Sciatic nerve (tissue), 2 donors: ENCODE results near the gene HSF2. TPM values are rescaled to one million over a fixed set of nuclear protein-coding genes. Genes with fewer than 3 reads are reported as not detected.
"Not testable (repeated sequence)": the region's sequence is repeated elsewhere in the genome, so short reads cannot be mapped to it uniquely, and the experiment has no call there.

ENCODE experiments used
- ATAC-seq: fragments of 200-7000 bp; cut with Tn5 transposase; one replicate; pipeline ENCODE4 v1.9.1; 2020; ENCODE audit warnings: mild to moderate bottlenecking, moderate library complexity
- DNase-seq: peaks from one replicate; pipeline ENCODE4 v3.0.0-alpha.2; 2020; ENCODE audit warnings: low spot score
- intact Hi-C: fragments of 100-400 bp; cut with DNase I; formaldehyde crosslinking; loops from one replicate; pipeline ENCODE4 v1.14.2; 2022
- total RNA-seq: library from RNA; stranded (reverse); fragmentation: NEBNext Ultra II Directional; extraction: Animal tissue kit (Norgen Biotek cat#: 25700); gene quantifications from one replicate; pipeline ENCODE4 v1.2.1, GENCODE V29; 2021
- donor health status: DM: no; HTN: no; CAD: no.
- donor health status: DM: no; HTN: no; CAD: no.

HSF2 gene
- total RNA-seq, 1 donor from 2014 or later: 16.1 TPM

DNA sequence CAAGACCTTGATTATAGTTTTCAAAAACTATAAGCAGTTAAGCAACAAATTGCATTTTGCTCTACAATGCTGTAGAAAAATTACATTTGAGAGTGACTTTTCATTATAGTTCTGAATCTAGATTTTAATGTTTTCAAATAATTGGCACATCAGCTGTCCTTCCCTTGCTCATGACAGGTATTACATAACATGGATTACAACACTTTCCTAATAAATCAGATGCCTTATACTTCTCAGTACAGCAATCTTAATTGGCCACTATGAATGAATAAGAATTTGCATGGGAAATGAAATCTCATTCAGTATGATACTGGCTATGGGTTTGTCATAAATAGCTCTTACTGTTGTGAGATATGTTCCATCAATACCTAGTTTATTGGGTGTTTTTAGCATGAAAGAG lies 29.9 kb downstream of the HSF2 start:
- ATAC-seq: no peak
- intact Hi-C loops: no loop called here
- DNase-seq: no peak

DNA sequence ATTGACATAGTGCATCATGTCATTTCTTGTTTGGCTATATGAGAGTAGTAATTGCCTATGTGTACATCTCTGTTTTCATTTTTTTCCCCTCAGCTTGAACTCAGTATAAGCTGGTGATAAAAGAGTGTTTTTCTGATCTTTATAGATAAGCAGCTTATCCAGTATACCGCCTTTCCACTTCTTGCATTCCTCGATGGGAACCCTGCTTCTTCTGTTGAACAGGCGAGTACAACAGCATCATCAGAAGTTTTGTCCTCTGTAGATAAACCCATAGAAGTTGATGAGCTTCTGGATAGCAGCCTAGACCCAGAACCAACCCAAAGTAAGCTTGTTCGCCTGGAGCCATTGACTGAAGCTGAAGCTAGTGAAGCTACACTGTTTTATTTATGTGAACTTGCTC lies 32.3 kb downstream of the HSF2 start:
- DNase-seq (no peak), ATAC-seq (no peak)
- intact Hi-C loops: loop anchor here (5.0 kb wide), 1 partner anchor 351 kb away; no protein-coding TSS in a partner anchor

DNA sequence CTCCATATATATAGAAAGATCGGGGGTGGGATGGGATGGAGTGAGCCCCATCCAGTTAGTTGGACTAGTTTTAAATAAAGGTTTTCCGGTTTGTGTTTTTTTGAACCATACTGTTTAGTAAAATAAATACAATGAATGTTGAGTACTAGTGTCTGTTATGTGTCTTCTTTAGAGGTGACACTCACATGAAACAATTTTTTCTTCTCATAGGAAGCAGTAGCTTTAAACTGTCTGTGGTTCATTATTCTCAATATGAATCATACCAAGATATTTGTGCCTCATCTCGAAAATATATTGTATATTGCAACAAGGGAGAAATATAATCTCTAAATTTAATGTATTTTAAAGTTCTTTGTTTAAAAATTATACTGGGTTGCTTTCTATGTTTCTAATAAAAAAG lies 33.4 kb downstream of the HSF2 start:
- intact Hi-C loops: loop anchor here (5.0 kb wide), 1 partner anchor 349 kb away; no protein-coding TSS in a partner anchor
- no peak for DNase-seq
- no peak for ATAC-seq

DNA sequence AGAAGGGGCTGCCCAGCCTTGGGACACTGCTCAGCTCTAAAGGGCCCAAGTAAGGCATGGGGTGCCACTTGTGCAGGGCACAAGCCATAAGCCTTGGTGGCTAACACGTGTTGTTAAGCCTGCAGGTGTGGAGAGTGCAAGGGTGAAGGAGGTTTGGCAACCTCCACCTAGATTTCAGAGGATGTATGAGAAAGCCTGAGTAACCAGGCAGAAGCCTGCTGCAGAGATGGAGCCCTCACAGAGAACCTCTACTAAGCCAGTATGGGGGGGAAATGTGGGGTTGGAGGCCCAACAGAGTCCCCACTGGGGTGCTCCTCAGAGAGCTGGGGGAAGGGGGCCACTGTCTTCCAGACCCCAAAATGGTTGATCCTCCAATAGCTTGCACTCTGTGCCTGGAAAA lies 39.5 kb downstream of the HSF2 start:
- DNase-seq: no peak
- no peak for ATAC-seq
- intact Hi-C loops: no loop called here

DNA sequence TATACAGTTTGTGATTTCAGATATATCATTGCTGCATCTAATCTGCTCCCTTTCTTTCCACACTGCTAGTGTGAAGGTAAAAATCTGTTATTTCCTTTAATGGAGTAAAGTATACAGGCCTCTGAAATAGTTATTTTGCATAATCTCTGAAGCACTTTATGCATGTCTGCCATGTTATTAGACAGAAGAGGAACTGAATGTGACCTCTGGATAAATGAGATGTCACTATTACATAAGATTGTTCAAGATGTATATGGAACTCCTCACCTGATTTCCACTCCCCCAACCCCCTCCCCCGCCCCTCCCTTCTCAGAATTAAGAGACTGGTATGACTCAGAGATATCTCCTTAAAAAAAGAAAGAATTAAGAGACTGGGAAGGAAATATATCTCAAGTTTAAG lies 45.8 kb downstream of the HSF2 start:
- intact Hi-C loops: no loop called here
- DNase-seq (no peak), ATAC-seq (no peak)

DNA sequence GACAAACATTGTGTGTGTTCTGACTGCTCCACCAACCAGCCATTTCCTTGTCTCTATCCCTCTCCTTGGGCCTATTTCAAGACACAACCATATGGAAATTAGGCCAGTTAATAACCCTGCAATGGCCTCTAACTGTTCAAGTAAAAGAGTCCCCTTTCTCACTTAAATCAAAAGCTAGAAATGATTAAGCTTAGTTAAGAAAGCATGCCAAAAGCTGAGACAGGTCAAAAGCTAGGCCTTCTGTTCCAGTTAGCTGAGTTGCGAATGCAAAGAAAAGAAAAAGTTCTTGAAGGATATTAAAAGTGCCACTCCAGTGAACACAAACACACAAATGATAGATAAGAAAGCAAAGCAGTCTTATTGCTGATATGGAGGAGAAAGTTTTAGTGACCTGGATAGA lies 49.6 kb downstream of the HSF2 start:
- no peak for ATAC-seq
- intact Hi-C loops: no loop called here
- no peak for DNase-seq

DNA sequence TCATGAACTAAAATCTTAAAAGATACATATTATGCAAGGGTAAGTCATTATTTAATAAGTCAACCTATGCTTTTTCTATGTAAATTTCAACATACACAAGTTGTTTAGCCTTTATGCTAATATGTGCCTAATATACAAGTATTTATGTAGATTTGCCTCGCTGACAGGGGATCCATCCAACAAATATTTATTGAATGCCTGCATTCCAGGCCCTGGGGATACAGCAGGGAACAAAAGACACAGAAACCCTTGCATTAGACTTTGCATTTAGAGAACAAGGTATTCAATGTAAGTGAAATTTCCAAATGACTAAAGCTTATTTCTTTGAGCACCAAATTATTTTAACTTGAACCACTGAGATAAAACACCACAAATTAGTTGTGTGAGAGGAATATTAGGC lies 53.1 kb downstream of the HSF2 start:
- DNase-seq (no peak), ATAC-seq (no peak)
- intact Hi-C loops: no loop called here

DNA sequence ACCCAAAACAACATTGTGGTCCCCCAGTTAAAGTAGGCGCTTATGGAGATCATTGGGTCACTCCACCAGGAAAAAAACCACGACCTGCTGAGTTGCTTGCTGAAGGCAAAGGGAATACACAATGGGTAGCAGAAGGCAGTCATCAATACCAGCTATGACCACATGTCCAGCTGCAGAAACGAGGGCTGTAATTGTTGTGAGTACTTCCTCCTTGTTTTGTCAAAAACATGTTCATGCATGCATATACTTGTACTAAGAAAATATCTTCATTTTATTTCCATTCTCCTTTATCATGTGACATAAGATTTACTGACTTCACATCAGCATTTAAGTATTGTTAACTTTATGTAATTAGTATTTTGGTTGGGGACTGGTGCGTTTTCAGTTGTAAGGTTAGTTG lies 55.2 kb downstream of the HSF2 start:
- ATAC-seq: no peak
- no peak for DNase-seq
- intact Hi-C loops: no loop called here

DNA sequence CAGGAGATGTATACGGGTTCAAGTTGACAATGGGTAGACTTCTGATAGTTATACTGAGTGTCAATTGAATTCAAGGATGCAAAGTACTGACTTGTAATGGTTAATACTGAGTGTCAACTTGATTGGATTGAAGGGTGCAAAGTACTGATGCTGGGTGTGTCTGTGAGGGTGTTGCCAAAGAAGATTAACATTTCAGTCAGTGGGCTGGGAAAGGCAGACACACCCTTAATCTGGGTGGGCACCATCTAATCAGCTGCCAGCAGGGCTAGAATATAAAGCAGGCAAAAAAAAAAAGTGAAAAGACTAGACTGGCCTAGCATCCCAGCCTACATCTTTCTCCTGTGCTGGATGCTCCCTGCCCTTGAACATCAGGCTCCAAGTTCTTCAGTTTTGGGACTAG lies 55.7 kb downstream of the HSF2 start:
- ATAC-seq, DNase-seq, intact Hi-C loops: not testable (repeated sequence)

DNA sequence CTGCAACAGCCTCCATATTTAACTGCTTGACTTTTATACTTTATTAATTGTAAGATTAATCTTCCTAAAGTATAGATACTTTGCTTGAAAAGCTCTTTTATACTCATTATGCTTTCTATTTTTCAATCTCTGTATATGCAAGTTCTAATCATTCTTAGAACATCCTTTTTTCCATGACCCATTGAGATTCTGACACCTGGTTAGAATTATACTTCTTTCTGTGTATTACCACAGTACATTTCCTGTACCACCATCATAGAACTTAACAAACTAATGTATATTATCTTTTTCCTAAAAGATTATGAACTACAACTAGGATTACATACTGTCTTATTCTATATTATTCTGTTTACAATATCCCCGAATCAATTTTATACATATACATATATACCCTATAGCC lies 58.6 kb downstream of the HSF2 start:
- ATAC-seq: no peak
- intact Hi-C loops: no loop called here
- DNase-seq: no peak

DNA sequence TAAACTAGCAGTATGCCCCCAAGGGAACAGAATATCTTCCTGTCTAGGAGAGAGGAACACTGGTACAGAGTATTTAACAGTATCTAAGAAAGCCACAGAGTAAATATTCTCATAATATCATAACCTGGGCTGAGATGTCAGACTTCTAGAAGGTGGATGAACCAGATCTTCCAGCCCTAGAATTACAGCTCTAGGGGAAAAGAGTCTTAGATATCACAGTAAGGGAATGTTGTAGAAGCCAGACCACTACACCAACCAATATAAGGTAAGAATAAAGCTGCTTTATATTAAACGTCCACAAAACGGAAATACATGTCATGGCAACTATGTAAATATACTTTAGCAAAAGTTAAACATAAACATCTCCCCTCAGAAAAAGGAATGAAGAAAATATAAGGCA lies 59.8 kb downstream of the HSF2 start:
- intact Hi-C loops: no loop called here
- ATAC-seq: no peak
- DNase-seq: no peak

DNA sequence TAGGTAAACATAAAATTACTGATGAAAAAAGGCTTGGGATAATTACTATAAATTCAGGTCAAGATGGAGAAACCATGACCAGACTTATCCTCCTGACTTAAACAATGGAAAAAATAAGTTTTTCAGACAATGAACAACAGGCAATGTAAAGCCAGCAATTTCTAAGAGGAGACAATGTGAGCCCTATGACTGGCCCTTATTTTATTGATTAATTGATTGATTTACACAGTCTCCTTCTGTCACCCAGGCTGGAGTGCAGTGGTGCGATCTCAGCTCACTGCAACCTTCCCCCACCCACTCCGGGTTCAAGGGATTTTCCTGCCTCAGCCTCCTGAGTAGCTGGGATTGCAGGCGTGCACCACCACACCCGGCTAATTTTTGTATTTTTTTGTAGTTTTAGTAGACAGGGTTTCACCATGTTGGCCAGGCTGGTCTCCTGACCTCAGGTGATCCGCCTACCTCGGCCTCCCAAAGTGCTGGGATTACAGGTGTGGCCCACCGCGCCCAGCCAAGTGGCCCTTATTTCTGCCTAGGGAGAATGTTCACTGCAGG lies 60.5 kb downstream of the HSF2 start:
- intact Hi-C loops, ATAC-seq, DNase-seq: not testable (repeated sequence)

DNA sequence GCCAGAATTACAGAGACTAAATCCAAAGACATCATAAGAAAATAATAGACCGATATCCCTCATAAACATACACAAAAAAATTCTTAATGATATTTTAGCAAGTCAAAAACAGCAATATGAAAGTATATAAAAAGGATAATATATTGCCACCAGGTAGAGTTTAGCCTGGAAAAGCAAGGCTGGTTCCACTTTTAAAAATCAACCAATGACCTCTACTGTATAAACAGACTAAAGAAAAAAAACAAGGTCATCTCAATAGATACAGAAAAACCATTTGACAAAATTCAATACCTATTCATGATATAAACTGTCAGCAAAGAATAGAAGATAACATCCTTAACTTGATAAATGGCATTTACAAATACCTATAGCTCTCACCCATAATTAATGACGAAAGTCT lies 62.4 kb downstream of the HSF2 start:
- DNase-seq (no peak), ATAC-seq (no peak)
- intact Hi-C loops: no loop called here

DNA sequence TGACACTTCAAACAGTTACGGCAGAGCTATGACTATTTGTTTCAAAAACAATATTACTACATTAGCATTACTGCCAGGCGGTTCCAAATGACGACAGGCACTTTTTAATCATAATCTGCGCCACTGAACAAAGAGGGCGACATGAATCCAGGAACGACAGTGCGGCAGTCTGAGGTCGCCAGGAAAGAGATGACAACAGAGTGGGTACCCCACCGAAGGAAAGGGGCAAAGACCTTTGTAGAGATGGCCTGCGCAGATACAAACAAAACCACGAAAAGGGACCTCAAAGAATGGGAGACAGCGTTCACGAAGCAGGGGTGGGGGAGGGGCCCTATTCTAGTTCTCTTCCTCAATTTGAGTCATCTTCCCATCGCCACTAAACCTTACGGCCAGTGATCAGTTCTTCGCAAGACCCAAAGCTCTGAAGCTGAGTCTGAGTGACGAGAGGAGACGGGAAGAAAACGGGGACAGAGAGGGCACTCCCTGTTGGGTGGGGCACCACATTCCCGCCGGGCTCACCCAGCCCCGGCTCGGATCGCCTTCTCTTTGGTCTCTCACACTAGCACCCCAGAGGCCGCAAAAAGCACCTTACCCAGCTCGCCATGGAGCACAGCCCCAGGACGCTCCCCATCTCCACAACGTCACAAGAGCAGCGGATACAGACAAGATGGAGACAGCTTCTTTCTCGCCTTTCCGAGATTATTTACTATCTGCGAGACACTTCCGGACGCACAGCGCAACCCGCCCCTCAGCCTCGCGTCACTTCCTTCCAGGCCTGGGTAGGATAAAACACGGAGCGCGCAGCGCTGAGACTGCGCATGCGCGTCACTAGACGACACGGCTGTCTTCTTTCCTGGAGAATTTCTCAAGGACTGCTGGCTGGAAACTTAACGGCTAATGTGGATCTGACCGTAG lies 71.9 kb downstream of the HSF2 start, which contains the start of gene SERINC1:
TSS of gene SERINC1 (minus strand) at position 701 of the 915 bp plus-strand sequence. CDS start at position 631, 70 bp downstream.
- intact Hi-C loops: no loop called here
- ATAC-seq: peak; percentile 100
- peak; percentile 97 for DNase-seq

DNA sequence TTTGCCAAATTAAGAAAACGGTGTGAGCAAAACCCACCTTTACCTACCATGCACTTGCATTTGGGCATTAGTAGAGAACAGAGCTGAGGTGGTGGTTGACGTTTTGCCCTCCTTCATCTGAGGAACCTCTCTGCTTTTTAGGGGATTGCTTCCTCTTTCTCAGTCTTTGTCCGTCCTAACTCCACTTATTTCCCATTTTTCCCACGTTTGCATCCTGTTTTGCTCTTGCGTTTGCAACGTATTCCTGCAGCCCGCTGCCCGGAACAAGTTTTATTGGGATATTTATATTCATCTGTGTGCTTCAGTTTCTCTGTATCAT lies 72.5 kb downstream of the HSF2 start:
- ATAC-seq (peak; percentile 68), DNase-seq (no peak)
- intact Hi-C loops: no loop called here

DNA sequence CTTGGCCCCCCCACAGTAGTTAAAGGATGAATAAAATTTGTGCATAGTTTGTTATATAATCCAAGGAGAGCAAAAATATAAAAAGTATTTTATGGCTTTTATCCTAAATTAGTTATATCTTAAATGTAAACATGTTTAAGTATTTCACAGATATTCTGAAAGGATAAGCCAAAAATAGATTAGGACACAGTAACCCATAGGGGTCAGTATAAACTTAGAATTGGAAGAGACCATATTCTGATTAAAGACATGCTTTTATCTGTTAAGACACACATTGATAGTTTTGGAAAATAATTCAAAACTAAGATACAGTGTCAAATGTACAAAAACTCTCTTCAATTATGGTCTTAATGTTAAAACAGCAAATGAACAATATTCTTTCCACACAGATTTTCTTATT lies 76.7 kb downstream of the HSF2 start:
- intact Hi-C loops: no loop called here
- no peak for ATAC-seq
- no peak for DNase-seq

DNA sequence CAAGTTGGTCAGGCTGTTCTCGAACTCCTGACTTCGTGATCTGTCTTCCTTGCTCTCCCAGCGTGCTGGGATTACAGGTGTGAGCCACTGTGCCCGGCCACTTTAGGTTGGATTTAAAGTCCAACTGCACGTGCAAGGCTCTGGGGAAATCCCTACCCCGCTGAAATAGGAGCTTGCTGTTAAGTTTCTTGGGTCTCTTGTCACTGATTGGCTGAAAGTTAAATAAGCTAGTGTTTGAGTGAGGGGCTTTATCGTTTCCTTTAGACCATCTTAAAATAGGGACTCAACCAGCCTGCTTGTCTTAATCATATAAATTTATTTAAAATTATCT lies 83.3 kb downstream of the HSF2 start:
- ATAC-seq (no peak), DNase-seq (no peak)
- intact Hi-C loops: no loop called here
